Muscle of arm (tissue), 12 donors: Measurements from ENCODE around the gene PI4KA. TPM values are rescaled to one million over a fixed set of nuclear protein-coding genes. Genes with fewer than 3 reads are reported as not detected.

Experiments
- DNase-seq: peaks from one replicate; pipeline ENCODE4 v3.0.0-alpha.2; 2013
- polyA plus RNA-seq, 12 donors: library from polyadenylated mRNA; unstranded; fragments of 120-200 nt; gene quantifications; one replicate each; pipeline ENCODE4 v1.2.1, GENCODE V29; 2013; ENCODE audit not compliant: insufficient read length in 12 of 12

PI4KA gene
- polyA plus RNA-seq, 12 donors = 27.8 to 52.1 (median 31.0) TPM; not detected in 1

- DNase-seq = no peak
Observed at GRCh38 chr22:20818471-20818870, 40.1 kb downstream of the PI4KA start.

GRCh38 chr22:20816559-20816958, 42.1 kb downstream of the PI4KA start:
- no peak for DNase-seq

GRCh38 chr22:20815477-20816050, 43.0 kb downstream of the PI4KA start:
- no peak for DNase-seq

- DNase-seq = no peak
Observed at GRCh38 chr22:20814221-20814808, 44.3 kb downstream of the PI4KA start.

- no peak for DNase-seq
Observed at GRCh38 chr22:20813056-20813455, 45.6 kb downstream of the PI4KA start.

- no peak for DNase-seq
Observed at GRCh38 chr22:20811971-20812660, 46.5 kb downstream of the PI4KA start.

- no peak for DNase-seq
Observed at GRCh38 chr22:20811171-20811570, 47.4 kb downstream of the PI4KA start.

- no peak for DNase-seq
Observed at GRCh38 chr22:20810645-20811044, 48.0 kb downstream of the PI4KA start.

GRCh38 chr22:20809538-20810185, 48.9 kb downstream of the PI4KA start:
- no peak for DNase-seq

GRCh38 chr22:20808844-20809243, 49.8 kb downstream of the PI4KA start:
- no peak for DNase-seq

- DNase-seq = no peak
Observed at GRCh38 chr22:20807315-20807752, 51.3 kb downstream of the PI4KA start.

- DNase-seq = no peak
Observed at GRCh38 chr22:20805972-20806471, 52.6 kb downstream of the PI4KA start.

GRCh38 chr22:20804650-20805049, 54.0 kb downstream of the PI4KA start:
- no peak for DNase-seq

- peak; percentile 21 for DNase-seq
Observed at GRCh38 chr22:20803696-20804324, 54.8 kb downstream of the PI4KA start.

- no peak for DNase-seq
Observed at GRCh38 chr22:20802922-20803553, 55.6 kb downstream of the PI4KA start.

- DNase-seq = no peak
Observed at GRCh38 chr22:20802452-20802851, 56.2 kb downstream of the PI4KA start.

- no peak for DNase-seq
Observed at GRCh38 chr22:20799449-20799848, 59.2 kb downstream of the PI4KA start.

GRCh38 chr22:20798974-20799373, 59.6 kb downstream of the PI4KA start:
- no peak for DNase-seq

- DNase-seq = no peak
Observed at GRCh38 chr22:20798218-20798617, 60.4 kb downstream of the PI4KA start.

- DNase-seq = no peak
Observed at GRCh38 chr22:20796731-20797130, 61.9 kb downstream of the PI4KA start.

- DNase-seq = no peak
Observed at GRCh38 chr22:20794650-20795413, 63.8 kb downstream of the PI4KA start.
